Left colon (tissue), 2 donors: ENCODE results near the gene ZNF780A. TPM values are rescaled to one million over a fixed set of nuclear protein-coding genes. Genes with fewer than 3 reads are reported as not detected.
A peak's percentile ranks its signal among the peaks of the same experiment; 100 is the strongest.
"Not testable (repeated sequence)": the region's sequence is repeated elsewhere in the genome, so short reads cannot be mapped to it uniquely, and the experiment has no call there.

Source experiments
- ATAC-seq: fragments of 200-7000 bp; cut with Tn5 transposase; one replicate; pipeline ENCODE4 v1.9.1; 2020; ENCODE audit warnings: mild to moderate bottlenecking, moderate library complexity
- DNase-seq, 2 donors: peaks; one replicate each; pipeline ENCODE4 v3.0.0-alpha.2; 2020
- intact Hi-C, 2 donors: fragments of 100-400 bp; cut with DNase I in 1 of 2; cut with micrococcal nuclease in 1 of 2; formaldehyde crosslinking; loops; one replicate each; pipeline versions ENCODE4 v1.11.2 to v1.14.0; 2022; cut with DNase I, micrococcal nuclease
- total RNA-seq, 2 donors: library from RNA; stranded (reverse); fragmentation: NEBNext Ultra II Directional; extraction: Animal tissue kit (Norgen Biotek cat#: 25700); gene quantifications; one replicate each; pipeline ENCODE4 v1.2.1, GENCODE V29; 2021
- donor health status: DM: no; HTN: no; CAD: no.
- donor health status: DM: yes; HTN: yes; CAD: no.

Gene ZNF780A
- total RNA-seq, 2 donors from 2014 or later = 11.7 to 12.8 TPM

GRCh38 chr19:40091205-40092129 lies 724 bp upstream of the ZNF780A start:
- no peak for DNase-seq
- intact Hi-C loops = no loop called here
- ATAC-seq = peak; percentile 34

- no peak for DNase-seq
- no peak for ATAC-seq
- intact Hi-C loops = no loop called here
These were observed 1.3 kb downstream of the ZNF780A start for GRCh38 chr19:40089462-40089861.

GRCh38 chr19:40088299-40089047 lies 2.3 kb downstream of the ZNF780A start:
- no peak for DNase-seq
- intact Hi-C loops = no loop called here
- ATAC-seq = no peak

- DNase-seq = no peak
- ATAC-seq = no peak
- intact Hi-C loops = no loop called here
These were observed 5.8 kb downstream of the ZNF780A start for GRCh38 chr19:40084948-40085347.

GRCh38 chr19:40081411-40081810 lies 9.3 kb downstream of the ZNF780A start:
- intact Hi-C loops = no loop called here
- DNase-seq = no peak
- no peak for ATAC-seq

GRCh38 chr19:40080289-40080688 lies 10.5 kb downstream of the ZNF780A start:
- DNase-seq (no peak), ATAC-seq (no peak)
- intact Hi-C loops = no loop called here

- no peak for ATAC-seq
- no peak for DNase-seq
- intact Hi-C loops = no loop called here
These were observed 12.4 kb downstream of the ZNF780A start for GRCh38 chr19:40078377-40078776.

GRCh38 chr19:40070058-40070457 lies 20.7 kb downstream of the ZNF780A start:
- intact Hi-C loops = no loop called here
- ATAC-seq (peak; percentile 52), DNase-seq (no peak)

- DNase-seq (no peak), ATAC-seq (no peak)
- intact Hi-C loops = no loop called here
These were observed 31.1 kb downstream of the ZNF780A start for GRCh38 chr19:40059624-40060023.

- ATAC-seq (no peak), DNase-seq (no peak)
- intact Hi-C loops = no loop called here
These were observed 33.6 kb downstream of the ZNF780A start for GRCh38 chr19:40057166-40057565.

- ATAC-seq = no peak
- no peak for DNase-seq
- intact Hi-C loops = no loop called here
These were observed 34.2 kb downstream of the ZNF780A start for GRCh38 chr19:40056505-40056904.

GRCh38 chr19:40055832-40056504 lies 34.8 kb downstream of the ZNF780A start, which contains the start of gene ZNF780B:
ZNF780B (minus strand) TSS chr19:40056231; CDS start chr19:40050332, 5,899 bp downstream.
- ATAC-seq = peak; percentile 98
- DNase-seq = peak; percentile 55 to 71
- intact Hi-C loops = no loop called here

- ATAC-seq (no peak), DNase-seq (no peak)
- intact Hi-C loops = no loop called here
These were observed 35.7 kb downstream of the ZNF780A start for GRCh38 chr19:40055049-40055448.

GRCh38 chr19:40054632-40055031 lies 36.1 kb downstream of the ZNF780A start:
- no peak for DNase-seq
- intact Hi-C loops = no loop called here

GRCh38 chr19:40053491-40053890 lies 37.3 kb downstream of the ZNF780A start:
- intact Hi-C loops = no loop called here
- no peak for ATAC-seq
- no peak for DNase-seq

More at GRCh38 chr19:40054632-40055031, 36.1 kb downstream of the ZNF780A start:
- ATAC-seq = no peak

- intact Hi-C loops, DNase-seq, ATAC-seq: not testable (repeated sequence)
These were observed 49.0 kb downstream of the ZNF780A start for GRCh38 chr19:40041718-40042117.

GRCh38 chr19:40038047-40038446 lies 52.7 kb downstream of the ZNF780A start:
- DNase-seq, intact Hi-C loops, ATAC-seq: not testable (repeated sequence)

GRCh38 chr19:40035996-40036395 lies 54.7 kb downstream of the ZNF780A start:
- ATAC-seq (no peak), DNase-seq (no peak)
- intact Hi-C loops = no loop called here

- intact Hi-C loops = no loop called here
- DNase-seq (no peak), ATAC-seq (no peak)
These were observed 56.7 kb downstream of the ZNF780A start for GRCh38 chr19:40033989-40034560.
